GM19395 (cell line): ENCODE data around the gene ZBTB7C.

ENCODE experiments used
- ATAC-seq: cut with Tn5 transposase; IDR thresholded peaks from one replicate; pipeline ENCODE4 v1.9.1; 2021; ENCODE audit warnings: mild to moderate bottlenecking, moderate library complexity; ENCODE audit not compliant: unreplicated experiment

The ZBTB7C gene

DNA sequence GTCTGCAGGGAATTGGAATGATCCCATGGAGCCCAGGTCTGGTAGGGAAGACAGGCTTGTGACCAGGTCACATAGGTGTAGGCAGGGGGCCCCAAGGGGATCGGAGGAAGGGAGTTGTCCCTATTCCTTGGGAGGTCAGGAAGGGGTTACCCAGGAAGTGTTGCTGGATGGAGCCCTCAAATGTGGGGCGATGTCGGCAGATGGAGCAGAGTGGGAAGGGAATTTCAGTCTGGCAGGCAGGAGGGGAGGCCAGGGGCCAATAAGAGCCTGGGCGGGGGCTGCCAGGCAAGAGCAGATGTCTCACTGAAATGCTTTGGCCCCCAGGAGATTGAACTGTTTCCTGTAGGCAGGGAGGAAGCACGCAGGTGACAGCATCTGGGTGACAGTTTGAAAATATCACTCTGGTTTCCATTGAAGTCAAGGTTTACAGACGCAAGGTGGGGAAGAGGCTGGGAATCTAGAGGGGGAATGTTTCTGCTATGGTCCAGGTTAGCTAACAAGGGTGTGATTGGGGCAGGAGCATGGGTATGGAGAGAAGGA lies 397.2 kb downstream of the ZBTB7C start:
- ATAC-seq, result no peak

DNA sequence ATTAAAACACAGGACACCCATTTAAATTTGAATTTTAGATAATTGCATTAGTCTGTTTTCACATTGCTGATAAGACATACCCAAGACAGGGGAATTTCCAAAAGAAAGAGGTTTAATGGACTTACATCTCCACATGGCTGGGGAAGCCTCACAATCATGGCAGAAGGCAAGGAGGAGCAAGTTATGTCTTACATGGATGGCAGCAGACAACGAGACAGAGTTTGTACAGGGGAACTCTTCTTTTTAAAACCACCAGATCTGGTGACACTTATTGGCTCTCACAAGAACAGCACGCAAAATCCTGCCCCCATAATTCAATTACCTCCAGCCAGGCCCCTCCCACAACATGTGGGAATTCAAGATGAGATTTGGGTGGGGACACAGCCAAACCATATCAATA lies 398.9 kb downstream of the ZBTB7C start:
- ATAC-seq, result no peak

DNA sequence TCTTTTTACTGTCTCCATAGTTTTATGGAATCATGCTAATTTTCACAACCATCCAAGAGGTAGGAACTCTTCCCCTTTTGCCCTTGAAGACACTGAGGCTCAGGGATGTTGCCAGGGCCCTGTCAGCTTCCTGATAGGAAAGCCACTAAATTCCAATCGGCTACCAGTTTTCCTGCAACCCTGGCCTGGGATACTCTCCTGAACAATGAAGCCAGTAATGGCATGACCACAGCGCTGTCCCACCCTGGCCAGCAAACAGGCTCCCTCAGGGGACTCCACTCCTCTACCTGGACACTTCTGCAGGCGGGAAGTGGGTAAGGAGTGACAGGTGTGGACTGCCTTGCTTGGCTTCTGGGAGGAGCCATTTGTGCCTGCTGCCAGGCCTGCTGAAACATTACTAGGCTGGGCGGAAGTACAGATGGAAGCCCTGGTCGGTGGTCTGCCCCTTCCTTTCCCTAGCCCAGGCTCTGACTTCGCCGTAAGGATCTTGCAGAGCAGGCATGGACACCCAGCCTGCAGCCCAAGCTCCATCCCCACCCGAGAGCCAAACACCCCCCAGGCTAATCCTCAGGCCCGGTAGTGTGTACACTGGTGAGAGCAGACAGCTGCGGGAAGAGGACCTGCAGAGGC lies 400.0 kb downstream of the ZBTB7C start:
- no peak for ATAC-seq

DNA sequence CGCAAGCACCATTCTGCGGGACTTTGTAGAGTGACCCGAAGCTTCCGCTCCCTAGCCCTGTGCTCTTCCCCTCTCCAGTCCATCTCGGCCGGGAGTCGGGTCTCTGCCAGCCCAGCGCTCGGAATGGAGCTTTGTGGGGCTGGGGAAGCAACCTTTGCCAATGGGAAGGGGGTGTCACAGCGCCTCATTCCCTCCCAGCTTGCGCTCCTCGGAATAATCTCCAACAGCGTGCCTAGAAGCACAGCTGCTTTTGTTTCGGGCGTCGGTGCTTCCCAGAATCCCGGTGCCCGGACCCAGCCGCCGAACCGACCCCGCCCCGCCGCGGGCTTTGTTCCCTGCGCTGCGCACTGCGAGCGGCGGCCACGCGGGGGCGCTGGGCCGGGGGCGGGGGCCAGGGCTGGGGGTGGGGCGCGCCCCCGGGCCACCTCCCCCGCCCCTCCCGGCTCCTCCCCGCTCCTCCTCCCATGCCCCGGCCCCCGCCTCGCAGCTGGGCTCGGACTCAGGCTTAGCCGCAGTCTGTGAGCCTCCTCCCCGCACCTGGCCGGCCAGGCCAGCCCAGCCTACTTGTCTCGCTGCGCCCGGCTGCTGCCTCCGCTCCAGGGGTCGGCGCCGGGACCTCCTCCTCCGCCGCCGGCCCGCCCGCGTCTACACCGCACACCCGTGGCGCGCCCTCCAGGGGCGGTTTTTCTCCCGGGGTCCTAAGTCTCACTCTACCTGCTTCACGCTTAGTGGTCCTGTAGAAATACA lies 401.1 kb downstream of the ZBTB7C start:
- ATAC-seq, result no peak

DNA sequence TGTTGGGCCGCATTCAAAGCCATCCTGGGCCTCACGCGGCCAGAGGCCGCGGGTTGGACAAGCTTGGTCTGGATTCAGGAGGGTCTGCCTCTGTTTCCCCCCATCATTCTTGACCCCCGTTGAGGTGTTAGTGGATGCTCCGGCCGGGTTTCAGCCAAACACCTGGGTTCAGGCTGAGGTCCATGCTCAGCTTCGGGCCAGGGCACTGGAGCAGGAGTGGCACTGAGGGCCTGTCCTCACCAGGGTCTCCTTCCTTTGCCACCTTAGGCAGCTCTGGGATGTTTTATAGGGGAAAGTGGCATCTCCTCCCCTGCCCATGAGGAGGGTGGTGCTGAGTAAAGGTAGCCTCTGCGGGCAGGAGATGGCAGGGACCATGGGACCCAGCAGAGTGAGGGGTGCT lies 401.8 kb downstream of the ZBTB7C start:
- no peak for ATAC-seq

DNA sequence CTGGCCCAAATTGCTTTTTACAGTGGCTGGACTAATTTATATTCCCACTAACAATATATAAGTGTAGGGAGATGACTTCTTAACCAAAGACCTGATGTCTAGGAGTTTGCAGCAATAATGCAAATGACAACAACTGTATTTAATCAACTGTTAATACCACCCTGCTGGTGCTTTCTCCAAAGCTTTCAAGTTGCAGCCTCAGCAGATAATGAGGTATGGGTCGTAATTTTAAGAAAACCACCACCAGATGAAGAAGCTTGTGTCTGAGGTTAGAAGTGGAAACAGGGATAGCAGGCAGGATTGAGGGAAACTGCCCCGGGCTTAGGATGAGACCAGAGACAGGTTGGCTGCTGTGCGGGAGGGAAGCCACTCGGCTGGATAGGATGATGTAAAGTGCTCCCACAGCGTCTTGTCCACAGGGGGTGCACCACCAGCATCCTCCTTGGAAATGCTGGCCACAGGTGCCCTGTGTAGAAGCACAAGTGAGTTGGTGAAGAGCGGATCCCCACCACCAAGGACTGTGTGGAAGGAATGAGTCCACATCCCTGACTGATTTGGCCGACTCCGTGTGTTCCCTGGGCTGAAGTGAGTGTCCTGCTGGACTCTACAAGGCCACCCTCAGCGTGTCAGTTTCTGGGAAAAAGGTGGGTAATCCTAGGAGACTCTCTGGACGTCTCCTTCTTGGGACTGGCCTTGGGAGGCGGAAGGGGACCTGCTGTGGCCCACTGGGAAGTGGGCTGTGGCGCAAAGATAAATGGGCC lies 402.6 kb downstream of the ZBTB7C start:
- ATAC-seq, result no peak

DNA sequence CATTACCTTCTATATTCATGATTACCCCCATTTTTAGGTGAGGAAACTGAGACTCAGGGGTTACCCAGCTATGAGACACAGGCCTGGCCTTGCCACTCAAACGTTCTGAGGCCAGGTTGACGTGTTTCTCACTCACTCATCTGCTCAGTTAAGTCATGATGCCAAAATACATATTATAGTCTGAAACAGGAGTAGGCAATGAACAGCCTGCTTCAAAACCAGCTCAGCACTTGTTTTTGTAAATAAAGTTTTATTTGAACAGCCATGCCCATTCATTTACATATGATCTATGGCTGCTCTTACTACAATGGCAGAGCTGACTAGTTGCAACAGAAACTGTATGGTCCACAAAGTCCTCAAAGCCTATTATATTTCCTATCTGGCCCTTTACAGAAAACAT lies 404.6 kb downstream of the ZBTB7C start:
- no peak for ATAC-seq

DNA sequence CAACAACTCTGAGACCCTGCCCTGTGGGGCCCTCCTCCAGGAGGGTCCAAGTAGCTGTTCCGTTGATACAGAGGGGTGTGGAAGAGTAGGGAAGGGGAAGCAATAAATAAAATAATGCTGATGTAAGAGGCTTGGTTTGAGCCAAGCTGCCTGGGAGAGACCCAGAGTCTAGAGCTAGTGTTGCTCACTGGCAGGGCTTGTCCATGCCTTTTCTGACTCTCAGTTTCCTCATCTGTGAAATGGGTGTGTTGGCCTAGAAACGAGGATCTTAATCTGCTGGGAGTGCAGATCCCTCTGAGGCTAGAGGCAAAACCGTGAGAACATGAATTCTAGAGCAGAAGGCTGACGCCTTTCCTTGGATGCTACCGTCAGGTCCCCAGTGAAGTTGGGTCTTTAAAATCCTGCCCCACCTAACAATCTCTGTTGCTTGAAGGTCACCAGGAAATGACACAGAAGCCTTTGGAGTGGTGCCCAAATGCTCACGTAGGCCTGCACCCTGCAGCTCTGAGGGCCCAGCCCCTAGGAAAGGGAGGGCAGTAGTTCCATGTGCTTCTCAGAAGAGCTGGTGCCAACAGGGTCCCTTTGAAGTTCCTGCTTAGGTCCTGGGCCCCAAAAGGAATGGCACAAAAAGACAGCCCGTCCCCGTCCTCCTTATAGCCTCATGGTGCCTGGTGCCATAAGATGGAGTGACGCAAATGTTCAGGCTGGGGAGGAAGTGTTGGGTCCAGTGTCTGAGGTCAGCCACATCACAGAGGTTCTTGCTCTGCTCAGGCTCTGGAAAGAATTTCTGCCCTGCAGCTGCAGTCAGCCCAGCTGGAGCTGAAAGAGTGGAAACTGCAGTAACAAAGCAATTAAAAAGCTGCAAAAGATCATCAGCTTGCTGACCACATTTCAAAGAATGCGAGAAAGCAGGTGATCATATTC lies 405.5 kb downstream of the ZBTB7C start:
- no peak for ATAC-seq

DNA sequence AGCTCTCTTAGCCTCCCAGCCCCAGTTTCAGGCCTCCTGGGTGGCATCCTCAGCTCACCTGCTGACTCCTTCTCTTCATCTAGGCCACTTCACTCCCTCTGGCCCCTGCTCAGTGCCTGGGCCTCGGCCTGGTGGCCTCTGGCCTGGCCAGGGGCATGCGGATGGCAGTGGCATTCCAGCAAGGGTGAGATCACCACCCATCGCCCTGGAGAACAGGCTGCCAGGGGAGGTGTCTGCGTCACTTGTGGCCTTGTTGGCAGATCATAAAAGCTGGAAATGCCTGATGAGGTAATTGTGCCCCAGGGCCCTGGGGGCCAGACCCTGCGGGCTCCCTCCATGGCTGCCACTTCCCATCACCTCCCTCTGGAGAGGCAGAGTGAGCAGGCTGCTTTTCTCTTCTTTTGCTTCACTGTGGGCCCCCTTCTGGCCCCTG lies 406.2 kb downstream of the ZBTB7C start:
- ATAC-seq, result no peak

DNA sequence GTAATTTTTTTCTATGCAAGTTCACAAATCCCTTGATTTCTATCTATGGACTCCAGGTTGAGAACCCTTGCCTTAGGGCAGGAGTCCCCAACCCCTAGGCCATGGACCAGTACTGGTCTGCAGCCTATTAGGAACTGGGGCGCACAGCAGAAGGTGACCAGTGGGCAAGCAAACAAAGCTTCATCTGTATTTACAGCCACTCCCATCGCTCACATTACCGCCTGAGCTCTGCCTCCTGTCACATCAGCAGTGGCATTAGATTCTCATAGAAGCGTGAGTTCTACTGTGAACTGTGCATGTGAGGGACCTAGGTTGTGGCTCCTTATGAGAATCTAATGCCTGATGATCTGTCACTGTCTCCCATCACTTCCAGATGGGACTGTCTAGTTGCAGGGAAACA lies 408.5 kb downstream of the ZBTB7C start:
- ATAC-seq, result no peak

DNA sequence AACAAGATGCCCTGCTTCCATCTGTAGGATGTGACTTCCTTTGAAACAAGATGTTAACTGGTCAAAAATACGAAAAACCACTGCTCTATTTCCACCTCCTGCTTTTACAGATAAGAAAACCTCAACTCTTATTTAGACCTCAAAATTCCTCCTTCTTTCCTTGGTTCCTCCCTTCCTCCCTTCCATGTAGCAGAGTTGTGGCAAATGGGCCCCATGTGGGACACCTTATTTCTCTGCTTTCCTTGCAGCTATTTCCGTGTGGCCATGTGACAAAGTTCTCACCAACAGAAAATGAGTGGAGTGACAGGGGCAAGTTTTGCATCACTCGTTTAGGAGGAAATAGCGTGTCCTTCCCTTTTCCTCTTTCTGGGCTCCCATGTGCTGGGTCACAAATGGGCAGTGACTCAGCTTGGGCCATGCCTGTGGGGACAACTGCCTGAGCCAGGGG lies 409.4 kb downstream of the ZBTB7C start:
- ATAC-seq, result no peak

DNA sequence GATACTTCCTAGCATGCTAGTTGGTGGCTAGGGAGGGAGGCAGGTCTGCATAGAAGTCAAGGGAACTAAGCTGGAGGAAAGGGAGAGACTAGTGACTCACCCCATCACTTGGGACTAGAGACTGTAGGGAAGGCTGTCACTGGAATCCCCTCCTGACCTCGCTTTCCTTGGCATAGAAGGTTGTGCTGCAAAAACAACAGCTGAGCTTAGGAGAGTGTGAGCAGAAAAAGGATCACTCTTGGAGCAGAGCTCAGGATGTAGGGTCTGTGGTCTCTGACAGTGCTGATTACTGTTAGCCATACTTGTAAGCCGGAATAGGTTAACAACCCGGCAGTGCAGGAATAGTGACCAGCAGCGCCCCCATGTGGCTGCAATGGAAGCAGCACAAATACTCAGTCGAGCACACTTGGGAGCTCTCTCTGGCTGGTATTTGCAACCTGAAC lies 411.8 kb downstream of the ZBTB7C start:
- ATAC-seq, result no peak

DNA sequence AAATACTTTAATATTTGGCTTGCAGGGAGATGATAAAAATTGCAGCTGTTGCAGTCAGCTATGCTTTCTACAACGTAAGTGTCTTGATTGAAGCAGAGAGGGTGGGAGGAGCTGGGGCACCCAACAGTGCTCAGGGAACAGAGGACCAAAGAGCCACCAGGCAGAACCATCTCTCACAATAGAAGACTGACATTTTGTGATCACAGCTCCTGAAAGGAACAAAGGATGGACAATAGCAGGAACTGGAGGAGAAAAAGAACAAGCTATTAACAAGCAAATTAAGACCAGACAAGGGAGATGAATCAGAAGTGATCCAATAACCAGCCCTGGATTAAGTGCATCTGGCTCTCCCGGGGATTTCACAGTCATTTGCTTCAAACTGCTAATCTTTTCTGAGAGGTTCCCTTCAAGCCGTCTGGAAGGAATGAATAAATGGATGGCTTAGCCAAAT lies 413.1 kb downstream of the ZBTB7C start:
- no peak for ATAC-seq

DNA sequence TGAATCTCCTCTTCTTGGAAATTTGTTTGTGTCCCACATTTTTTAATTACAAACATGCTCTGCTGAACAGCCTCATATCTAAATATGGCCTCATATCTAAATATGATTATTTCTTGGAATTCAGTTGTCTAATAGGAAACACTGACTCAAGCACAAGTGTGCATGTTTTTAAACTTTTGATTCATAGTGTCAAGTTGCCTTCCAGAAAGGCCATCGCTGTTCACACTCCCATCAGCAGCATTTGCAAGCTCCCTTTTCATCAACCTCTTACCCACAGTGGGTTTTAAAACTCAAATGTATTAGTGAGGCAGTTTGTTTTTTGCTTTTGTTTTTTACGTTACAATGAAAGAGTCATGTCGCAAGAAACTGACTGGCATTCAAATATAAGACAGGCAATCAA lies 413.5 kb downstream of the ZBTB7C start:
- no peak for ATAC-seq

DNA sequence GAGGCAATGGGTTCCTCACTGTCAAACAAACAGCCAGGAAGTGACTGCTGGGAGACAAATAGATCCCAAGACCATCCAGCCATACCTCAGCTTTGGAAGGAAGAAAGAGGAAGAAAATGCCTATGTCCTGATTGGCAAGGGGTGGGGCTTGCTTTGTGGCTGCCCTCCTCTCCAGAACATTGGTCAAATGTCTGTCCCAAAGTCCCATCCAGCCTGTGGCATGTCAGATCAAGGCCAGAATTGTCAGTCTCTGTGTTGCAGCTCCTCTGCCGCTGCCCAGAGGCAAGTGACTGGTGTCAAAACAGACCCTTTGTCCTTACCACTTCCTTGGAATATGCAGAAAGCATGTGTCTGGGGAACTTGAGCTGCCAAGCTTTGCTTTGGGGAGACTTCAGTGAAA lies 415.8 kb downstream of the ZBTB7C start:
- ATAC-seq, result no peak

DNA sequence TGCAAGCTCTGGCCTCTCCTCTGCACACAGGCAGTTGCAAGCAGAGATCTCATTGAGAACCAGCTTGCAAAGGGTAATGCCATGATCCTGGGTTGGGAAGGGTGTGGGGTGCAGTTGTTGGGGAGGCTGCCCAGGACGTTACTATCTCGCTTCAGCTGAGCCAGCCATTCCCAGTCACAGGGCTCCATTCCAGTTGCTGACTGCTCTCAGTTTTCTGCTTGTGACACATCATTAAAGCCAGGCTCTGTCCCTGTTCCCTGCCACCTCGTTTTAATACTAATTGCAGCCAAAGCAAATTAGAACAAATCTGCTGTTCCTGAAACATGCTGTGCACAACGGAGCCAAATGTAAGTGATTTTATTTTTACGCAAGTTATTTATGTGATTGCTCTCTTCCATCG lies 416.2 kb downstream of the ZBTB7C start:
- ATAC-seq, result no peak

DNA sequence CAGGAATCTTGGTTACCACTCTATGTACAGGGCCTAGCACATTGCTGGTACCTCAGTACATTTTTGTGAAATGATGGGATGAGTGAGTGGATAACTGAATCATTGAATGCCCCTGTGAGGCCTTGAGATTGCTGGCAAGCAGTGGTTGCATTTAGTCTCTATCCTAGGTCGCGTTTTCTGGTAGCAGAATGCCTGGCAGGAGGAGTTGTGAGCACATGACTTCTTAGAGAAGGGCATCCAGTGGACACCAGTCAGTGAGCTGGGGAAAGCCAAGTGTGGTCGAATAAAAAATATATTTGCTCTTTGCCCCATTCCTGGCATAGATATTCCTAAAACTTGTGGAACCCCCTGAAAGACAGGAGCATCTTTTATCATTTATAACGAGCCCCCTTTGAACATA lies 416.9 kb downstream of the ZBTB7C start:
- ATAC-seq, result no peak

DNA sequence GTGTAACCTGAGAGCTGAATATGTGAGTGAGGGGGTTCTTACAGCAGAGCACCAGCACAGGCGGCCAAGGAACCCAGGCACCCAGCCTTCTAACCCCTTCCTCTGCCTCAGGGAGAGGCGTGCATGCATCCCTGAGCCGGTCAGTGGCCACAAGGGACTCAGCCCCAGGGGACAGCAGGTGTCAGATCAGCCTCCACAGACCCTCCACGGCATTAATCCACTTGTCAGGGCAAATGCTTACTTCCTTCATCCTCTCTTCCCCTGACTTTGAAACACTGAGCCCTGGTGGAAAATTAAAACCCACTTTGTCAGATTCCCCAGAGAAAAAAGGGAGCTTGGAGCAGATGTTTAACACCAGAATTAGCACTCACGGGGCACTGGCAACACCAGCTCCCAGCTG lies 418.2 kb downstream of the ZBTB7C start:
- ATAC-seq, result no peak

DNA sequence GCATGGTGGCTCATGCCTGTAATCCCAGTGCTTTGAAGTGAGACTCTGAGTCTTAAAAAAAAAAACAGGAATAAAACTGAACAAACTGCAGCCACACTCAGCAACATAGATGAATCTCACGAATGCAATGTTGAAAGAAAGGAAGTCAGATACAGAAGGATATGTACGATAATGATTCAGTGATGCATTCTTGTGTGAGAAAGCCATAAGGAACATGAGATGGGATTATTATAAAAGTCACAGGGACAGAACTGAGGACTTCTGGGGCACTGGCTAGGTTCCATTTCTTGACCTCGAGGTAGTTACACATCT lies 421.8 kb downstream of the ZBTB7C start:
- no peak for ATAC-seq

DNA sequence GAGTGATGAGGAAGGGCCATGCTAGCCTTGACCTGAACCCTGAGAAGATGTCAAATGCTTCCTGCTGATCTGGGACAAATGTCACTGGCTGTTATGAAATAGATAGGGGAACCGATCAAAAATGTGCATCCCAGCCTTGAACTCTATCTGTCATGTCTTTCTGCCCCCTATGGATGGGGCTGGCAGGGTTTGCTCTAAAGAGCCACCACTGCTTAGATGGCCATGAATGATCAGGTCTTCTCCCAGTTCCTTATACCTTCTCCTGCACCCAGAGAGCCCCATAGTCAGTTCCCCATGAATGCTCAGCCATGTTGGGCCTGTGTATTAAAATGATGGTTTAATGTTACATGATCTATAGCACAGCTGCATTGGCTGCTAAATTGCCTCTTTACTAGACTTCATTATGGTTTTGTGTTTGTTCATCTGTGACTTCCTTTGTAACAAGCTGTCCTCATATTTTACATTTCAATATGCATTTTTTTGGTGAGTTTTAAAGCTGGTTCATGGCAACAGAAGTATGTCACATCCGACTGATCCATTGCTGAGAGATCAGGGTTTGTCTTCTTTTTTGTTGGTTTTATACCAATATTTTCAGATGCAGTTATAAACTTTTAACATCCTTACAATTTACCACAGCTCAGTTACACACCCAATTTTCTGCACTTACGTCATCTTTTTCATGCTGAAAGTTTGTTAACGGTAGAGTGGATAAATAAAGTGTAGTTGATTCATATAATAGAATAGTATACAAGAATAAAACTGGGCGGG lies 422.4 kb downstream of the ZBTB7C start:
- ATAC-seq, result no peak
